Vagina (tissue), 2 donors: Measurements from ENCODE around the gene BCKDHA.

Source experiments
- POLR2AphosphoS5 ChIP-seq, 2 donors: sonication (generic); formaldehyde crosslinking; IDR thresholded peaks; one replicate each; pipeline ENCODE4 v1.9.0; 2017; ENCODE audit warnings: antibody characterized with exemption in 2 of 2, mild to moderate bottlenecking in 2 of 2, low read depth in 1 of 2; ENCODE audit not compliant: insufficient read depth in 1 of 2
- TF ChIP-seq, protein P1 (sequence below), 3 experiments: fragments of 450-650 bp in 2 of 3; fragments of 200-600 bp in 1 of 3; sonication (generic) in 1 of 3; IDR thresholded peaks; one replicate each; pipeline ENCODE4 v1.5.1; 2017 to 2019; ENCODE audit warnings: antibody characterized with exemption in 3 of 3, mild to moderate bottlenecking in 2 of 3, moderate library complexity in 2 of 3

DNA sequence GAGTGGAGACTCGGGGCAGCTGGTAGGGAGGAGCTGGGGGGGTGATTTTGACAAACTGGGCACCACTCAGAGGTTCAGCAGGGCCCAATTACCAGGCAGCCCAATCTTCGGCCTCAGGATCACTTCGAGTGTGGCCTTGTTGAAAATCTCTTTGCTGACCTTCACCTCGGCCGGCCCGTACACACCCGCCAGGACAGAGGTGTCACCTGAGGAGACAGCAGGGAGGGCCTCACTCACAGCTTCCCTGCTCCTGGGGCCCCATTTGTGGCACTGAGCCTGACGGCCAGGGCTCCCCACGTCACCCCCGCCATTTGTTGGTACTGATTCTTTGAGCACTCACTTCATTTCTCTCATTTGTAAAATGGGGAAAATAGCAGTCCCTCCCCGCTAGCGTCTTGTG, 4.8 kb upstream of the BCKDHA start:
- TF ChIP-seq, protein P1, sequence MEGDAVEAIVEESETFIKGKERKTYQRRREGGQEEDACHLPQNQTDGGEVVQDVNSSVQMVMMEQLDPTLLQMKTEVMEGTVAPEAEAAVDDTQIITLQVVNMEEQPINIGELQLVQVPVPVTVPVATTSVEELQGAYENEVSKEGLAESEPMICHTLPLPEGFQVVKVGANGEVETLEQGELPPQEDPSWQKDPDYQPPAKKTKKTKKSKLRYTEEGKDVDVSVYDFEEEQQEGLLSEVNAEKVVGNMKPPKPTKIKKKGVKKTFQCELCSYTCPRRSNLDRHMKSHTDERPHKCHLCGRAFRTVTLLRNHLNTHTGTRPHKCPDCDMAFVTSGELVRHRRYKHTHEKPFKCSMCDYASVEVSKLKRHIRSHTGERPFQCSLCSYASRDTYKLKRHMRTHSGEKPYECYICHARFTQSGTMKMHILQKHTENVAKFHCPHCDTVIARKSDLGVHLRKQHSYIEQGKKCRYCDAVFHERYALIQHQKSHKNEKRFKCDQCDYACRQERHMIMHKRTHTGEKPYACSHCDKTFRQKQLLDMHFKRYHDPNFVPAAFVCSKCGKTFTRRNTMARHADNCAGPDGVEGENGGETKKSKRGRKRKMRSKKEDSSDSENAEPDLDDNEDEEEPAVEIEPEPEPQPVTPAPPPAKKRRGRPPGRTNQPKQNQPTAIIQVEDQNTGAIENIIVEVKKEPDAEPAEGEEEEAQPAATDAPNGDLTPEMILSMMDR (IDR thresholded peaks at IDR 0.05): no peak
- TF ChIP-seq POLR2AphosphoS5 (IDR thresholded peaks at IDR 0.05; ENCODE audit: insufficient read depth in 1 of 2, low read depth in 1 of 2): no peak
